ENCODE data around the gene RPL38.
A peak's percentile ranks its signal among the peaks of the same experiment; 100 is the strongest.

The RPL38 gene

DNA sequence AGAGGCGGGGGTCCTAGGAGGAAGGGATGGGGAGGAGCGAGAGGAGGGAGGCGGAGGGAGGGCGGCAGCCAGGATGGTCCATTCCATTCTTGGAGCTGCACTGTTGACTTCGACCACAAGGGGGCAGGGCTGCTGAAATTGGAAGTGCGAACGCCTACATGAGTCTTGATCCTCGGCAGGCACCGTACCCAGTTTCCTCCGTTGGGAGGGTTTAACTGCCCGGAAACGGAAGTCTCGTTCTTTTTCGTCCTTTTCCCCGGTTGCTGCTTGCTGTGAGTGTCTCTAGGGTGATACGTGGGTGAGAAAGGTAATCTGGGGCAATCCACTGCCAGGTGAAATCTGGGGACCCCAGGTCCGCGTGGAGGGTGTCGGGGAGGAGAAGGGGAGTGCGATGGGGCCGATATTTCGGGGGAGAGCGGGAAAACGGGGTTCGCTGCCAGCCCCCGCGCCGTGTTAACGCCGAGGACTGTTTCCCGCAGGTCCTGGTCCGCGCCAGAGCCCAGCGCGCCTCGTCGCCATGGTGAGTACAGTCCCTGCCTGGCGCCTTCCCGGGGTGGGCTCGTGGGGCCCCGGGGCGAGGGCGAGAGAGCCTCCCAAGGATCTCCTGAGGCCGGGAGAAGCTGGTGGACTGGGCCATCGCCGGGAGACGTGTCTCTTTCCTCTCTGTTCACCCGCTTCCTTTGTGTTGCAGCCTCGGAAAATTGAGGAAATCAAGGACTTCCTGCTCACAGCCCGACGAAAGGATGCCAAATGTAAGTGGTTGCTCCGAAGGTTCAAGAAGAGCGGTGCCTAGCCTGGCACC lies at the start of gene RPL38:
Gene RPL38 (plus strand): TSS at position 240 of the 802 bp plus-strand sequence. CDS start 278 bp downstream, at position 518.
- peak; percentile 97 for DNase-seq (ENCODE audit: low read depth)

DNA sequence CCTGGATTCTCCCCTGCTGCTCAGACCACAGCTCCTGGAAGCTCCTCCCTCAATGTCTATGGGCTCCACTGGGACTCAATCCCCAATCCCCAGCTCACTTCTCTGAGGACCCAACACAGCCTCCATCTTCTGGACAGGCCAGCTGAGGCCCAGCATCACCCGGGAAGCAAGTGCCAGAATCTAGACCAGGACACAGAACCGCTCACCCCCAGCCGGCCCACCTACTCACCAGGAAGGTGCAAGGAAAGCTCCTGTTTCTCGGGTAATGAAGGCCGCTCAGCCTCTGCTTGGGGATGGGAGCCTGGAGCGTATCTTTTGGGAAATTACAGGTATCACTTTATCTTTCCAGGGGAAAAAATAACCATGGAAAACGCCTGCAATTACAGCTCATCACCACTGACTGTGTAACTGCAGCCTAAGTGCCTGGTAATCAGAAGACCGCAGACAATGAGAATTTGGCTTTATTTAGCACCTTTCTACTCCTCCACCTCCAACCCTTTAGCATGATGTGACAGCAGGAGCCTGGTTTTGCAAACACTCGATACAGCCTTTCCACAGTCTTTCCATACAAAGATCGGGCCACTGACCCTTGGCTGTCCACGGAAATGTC lies 49.6 kb upstream of the RPL38 start:
- no peak for DNase-seq (ENCODE audit: low read depth)

DNA sequence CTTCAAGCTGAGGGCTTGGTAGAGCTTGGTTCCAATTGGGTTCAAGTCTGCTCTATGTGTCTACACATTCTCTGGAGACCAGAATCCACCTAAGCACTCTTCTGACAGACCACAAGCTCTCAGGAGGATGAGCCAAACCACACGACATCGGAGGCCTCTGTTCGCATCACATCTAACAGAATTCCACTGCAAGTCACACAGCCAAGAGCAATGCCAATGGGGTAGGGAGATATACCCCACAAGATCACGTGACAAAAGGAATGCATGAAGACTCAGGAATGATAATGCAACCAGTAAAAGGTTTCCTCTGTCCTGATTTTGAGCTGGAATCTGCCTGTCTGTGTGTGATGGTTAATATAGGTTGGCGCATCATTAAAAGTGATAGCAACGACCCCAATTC lies 46.6 kb upstream of the RPL38 start:
- no peak for DNase-seq (ENCODE audit: low read depth)

DNA sequence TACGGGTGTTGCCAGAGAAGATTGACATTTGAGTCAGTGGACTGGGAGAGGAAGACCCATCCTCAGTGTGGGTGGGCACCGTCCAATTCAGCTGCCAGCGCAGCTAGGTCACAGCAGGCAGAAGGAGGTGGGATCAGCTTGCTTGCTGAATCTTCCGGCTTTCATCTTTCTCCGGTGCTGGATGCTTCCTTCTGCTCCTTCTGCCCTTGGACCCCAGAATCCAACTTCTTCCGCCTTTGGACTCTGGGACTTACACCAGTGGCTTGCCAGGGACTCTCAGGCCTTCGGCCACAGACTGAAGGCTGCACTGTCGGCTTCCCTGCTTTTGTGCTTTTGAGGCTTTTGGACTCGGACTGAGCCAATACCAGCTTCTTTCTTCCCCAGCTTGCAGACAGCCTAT lies 46.1 kb upstream of the RPL38 start:
- no peak for DNase-seq (ENCODE audit: low read depth)

DNA sequence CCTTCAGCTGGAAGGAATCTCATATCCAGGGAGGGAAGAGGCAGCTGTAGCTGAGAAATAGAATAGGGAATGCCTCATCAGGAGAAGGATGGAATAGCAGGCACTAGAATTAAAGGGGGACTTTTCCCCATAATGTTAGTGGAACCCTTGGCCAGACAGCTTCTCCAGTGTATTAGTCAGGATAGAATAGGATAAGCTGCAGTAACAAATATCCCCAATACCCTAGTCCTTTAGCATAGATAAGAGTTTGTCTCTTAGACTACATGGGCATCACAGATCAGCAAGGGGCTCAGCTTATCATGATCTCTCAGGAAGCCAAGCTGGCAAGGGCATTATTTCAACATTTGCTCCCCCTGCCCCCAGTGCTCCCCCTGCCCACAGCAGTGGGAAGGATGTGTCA lies 44.7 kb upstream of the RPL38 start:
- no peak for DNase-seq (ENCODE audit: low read depth)

DNA sequence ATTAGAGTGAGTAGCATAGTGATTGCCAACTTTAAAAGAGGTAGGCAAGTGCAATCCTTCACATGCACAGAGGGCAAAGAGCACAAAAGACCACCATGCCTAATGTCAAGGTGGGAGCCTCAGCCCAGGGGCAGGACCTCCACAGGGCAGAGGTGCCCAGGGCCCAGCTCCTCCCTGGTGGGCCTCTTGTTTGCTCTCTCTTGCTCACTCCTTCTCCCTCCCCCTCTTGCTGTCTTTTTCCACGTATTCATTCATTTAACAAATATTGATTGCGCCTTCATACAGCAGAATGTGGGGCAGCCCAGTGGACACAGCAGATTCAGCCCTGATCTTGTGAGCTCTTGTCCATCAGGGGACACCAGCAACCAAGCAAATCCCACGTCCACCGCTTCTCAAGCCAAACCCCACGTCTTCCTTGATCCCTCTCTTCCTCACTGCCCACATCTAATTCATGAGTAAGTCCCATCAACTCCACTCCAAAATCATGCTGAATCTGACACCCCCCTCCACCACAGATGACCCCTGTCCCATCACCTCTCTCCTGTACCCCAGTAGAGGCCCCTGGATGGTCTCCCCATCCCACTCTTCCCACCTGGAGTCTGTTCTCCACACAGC lies 44.1 kb upstream of the RPL38 start:
- DNase-seq (ENCODE audit: low read depth), result no peak

DNA sequence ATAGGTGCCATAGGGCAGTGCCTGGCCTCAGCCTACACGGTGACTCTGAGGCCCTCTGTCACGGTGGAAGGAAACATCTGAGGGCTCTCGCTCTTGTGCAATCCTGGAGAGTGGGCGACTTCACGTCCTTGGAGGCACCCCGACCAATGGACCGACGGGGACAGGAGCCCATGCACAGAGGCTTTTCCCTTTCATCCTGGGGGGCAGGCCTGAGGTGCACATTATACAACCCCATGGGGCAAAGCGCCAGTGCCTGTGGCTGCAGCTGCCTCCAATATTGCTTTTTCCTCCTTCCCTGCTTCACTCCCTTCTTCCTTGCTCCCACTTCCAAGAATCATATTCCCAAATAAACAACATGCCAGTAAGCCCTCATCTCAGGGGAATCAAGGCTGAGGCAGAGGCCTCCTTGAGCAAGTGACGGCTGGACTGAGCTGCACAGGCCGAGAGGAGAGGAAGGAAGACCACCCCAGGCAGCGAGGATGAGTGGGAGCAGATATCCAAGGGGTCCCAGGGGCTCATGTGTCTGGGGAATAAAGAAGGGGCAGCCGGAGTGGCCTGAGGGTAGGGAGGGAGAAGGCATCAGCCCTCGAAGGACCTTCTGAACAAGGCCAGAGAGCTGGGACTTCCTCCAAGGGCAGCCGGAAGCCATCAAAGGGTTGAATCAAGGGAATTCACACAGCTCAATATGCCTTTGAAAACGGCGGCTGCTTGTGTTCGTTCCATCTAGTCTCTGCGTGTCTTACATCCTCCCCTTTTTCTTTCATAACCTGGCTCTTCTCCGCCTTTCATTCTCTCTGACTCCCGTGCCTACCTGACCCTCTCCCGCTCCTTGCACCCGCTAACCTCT lies 42.6 kb upstream of the RPL38 start:
- DNase-seq (ENCODE audit: low read depth), result no peak

DNA sequence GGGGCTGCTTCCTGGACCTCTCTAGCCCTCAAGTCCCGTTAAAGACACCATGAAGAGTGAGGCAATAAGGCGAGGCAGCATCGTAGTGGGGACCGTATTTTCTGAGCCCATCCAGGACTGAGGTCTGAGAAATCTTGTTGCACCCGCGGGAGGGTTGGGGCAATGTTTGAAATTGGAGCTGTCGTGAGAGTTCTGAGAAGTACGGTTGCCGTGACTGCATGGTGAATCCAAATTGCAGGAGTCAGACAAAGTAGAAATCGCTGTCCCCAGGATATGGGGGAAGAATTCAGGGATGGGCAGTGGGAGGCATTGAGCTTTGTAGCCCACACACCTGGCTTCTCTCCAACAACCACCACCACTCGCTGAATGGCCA lies 42.0 kb upstream of the RPL38 start:
- no peak for DNase-seq (ENCODE audit: low read depth)

DNA sequence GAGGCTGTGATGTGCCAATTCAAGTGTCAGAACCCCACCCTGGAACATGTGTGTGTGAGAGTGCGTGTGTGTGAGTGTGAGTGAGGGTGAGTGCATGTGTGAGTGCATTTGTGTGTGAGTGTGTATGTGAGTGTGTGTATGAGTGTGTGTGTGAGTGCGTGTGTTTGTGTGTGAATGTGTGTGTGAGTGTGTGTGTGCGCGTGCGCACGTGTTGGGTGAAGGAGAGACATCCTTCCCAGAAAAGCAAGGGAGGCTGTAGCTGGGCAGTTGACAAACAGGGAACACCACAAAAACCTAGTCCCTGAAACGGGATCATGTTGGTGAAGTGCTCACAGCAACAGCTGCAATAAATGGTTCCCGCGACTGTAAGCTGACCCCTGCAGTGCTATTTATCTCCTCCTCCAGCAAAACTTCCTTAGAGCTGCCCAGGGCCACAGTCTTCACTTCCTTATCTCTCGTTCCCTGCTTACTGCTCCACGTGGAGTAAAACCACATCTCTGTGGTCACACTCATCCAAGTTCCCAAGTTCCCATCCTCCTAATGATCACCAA lies 40.1 kb upstream of the RPL38 start:
- no peak for DNase-seq (ENCODE audit: low read depth)

DNA sequence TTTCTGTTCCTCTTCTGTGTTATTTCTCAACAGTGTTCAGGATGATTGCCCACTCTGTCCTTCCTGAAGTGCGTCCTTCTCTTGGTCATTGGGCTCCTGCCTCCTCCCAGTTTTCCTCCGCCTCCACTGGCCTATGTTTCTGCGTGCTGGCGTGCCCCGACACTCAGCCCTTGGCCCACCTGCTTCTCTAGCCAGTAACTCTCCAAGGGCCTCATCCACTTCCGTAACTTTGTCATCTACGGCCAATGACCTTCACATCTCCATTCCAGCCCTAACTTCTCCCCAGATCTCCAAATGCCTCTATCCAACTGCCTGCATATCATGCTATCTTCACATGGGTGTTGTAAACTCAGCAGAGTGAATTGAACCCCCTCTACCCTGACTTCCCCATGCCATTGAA lies 39.6 kb upstream of the RPL38 start:
- no peak for DNase-seq (ENCODE audit: low read depth)

DNA sequence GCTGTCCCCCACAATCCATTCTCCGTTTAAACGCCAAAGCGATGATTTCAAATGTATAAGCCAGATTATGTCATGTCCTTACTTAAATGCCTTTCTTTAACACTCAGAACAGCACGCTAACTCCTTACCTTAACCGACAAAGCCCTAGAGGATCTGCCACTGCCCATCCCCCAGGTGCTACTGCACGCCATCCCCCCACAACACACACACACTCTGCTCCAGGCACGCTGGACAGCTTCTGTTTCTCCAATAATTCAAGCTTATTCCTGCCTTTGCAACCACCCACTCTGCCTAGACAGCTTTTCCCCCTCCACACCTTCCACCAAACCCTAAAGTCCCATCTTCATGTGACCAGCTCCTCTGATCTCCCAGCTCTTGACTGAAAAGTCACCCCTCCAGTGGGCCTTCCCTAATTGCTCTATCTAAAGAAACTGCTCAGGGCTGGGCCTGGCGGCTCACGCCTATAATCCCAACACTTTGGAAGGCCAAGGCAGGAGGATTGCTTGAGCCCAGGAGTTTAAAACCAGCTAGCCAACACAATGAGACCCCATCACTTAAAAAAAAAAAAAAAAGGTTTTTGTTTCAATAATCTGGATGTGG lies 38.9 kb upstream of the RPL38 start:
- no peak for DNase-seq (ENCODE audit: low read depth)

DNA sequence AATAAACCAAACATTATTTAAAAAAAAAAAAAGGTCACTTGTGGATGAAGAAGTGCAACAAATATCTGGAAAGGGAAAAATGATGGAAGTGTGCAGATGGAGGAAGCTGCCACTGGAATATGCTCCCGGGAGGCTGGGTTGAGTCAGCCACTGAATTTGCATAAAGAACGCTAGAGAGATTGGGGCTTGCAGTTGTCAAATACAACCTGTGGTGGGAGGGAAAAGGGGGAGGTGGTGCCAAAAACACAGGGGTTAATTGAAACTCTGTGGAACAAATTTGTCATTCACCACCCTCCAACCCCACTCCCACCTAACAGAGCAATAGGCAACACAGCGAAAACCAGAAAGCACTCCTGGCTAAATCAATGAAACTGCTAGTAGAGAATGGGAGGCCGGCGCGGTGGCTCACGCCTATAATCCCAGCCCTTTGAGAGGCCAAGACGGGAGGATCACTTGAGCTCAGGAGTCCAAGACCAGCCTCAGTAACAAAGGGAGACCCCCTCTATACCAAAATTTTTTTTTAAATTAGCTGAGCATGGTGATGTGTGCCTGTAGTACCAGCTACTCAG lies 37.6 kb upstream of the RPL38 start:
- no peak for DNase-seq (ENCODE audit: low read depth)

DNA sequence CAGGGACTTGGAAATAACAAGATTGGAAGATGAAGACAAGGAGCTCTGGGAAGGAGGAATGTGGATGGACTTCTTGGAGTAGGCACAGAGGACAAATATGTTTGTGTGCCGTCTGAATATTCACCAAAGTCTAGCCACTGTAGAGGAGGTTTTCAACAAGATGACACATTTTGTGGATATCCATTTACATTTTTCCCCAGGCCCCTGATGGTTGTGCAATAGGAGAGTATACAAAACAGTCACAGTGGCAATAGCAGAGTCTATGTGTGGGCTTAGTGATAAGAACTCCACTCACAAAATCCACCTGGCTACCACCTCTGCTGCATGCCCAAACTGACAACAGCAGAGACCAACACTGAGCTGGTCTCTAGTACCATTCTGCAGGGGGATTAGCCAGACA lies 32.6 kb upstream of the RPL38 start:
- DNase-seq (ENCODE audit: low read depth), result no peak

DNA sequence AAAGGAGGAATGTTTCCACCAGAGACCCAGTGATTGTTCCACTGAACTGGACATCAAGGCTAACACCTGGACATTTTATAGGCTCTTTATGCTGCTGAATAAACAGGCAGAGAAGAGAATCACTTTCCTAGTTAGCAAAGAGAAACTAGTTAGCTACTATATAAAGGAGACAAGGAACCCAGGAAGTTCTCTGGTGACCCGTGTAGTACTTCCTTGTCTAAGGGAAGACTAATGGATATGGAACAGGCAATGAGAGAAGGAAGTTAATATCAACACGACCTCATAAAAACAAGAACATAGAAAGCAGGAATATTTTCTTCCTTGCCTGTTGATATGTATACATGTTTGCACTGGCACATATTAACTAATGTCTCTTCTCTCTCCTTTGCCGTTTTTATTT lies 30.8 kb upstream of the RPL38 start:
- no peak for DNase-seq (ENCODE audit: low read depth)

DNA sequence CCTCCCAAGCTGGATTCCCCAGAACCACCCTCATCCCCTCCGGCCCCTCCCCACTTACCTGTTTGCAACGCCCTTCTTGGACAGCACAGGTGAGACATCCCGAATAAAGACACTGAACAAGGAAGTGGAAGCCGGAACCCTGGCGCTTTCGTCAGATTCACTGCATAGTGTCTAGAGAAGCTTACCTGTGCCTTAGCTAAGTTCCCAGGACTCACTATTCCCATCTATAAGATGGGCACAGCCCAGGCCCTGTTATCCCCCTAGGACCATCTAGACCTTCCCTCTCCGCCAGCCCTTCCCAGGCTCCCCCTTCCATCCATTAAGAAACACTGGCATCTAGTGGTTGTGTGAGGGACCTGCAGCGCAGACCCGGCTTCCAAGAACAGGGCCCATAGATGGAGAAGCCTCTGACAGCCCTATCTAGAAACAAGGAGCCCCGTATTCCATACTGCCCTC lies 26.9 kb upstream of the RPL38 start:
- DNase-seq (ENCODE audit: low read depth), result peak; percentile 55

DNA sequence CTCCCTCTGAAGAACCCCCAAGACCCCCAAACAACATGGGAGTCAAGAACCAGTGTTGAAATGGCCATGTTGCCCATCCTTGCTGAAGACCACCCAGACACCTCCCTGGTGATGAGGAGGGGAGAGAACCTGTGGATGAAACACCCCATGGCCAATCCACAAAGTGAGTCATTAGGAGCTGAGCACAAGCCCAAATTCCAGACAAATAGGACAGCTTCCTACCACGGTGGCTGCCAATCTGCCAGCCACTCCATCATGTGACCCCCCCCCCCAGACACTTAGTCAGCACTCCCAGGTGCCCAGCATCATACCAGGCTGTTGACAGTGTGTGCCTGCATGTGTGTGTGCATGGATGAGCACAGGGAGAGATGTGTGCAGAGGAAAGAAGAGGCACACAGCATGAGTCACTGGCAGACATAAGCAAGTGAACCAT lies 26.4 kb upstream of the RPL38 start:
- no peak for DNase-seq (ENCODE audit: low read depth)

DNA sequence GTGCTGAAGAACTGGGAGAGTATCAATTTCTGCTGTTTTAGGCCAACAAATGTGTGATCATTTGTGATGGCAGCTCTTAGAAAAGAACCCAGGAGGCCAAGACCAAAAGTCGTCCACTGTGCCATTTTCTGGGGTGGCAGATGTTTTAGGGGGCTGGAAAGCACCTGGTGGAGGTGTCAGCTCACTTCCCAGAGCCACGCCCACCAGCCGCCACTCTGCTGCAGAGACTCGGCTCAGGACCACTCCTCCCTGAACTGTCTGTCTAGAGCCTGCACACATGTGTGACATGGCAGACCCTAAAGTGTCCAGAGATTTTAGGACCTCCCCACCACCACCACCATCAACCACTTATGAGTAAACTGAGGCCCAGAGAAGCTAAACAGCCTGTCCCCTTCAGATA lies 23.9 kb upstream of the RPL38 start:
- DNase-seq (ENCODE audit: low read depth), result no peak

DNA sequence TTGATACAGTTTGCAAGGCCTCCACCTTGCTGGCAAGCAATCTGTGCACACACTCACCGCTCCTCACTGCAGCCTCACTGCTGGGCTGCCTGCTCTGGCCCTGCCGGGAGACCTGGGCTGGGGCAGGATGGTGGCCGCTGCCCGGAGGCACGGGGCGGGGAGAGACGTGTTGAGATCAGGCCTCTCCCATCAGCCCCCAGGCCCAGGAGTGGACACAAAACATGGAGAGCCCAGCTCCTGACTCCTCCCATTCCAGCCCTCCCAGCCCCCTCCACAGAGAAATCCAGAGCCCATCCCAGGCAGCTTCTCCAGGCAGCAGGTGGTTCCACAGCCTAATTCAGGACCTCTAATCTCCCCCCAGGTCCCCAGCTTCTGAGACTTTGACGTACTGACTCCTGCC lies 23.1 kb upstream of the RPL38 start:
- DNase-seq (ENCODE audit: low read depth), result no peak

DNA sequence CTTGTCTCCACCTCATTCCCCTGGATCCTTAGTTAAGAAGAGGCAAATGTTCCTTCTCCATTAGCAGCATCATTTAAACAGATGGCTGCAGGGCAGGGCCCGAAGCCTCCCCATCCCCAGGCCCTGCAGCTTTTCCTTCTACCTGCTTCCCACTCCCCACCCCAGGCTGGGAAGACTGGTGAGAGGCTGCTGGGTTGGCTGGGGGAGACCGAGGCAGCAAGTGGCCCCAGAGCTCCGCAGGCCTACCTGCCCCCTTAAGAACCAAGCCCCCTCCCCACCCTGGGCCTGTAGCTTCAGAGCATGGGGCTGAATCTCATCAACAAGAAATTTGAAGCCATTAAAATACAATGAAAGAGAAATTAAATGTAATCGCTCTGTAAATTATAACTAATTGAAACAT lies 22.1 kb upstream of the RPL38 start:
- no peak for DNase-seq (ENCODE audit: low read depth)

DNA sequence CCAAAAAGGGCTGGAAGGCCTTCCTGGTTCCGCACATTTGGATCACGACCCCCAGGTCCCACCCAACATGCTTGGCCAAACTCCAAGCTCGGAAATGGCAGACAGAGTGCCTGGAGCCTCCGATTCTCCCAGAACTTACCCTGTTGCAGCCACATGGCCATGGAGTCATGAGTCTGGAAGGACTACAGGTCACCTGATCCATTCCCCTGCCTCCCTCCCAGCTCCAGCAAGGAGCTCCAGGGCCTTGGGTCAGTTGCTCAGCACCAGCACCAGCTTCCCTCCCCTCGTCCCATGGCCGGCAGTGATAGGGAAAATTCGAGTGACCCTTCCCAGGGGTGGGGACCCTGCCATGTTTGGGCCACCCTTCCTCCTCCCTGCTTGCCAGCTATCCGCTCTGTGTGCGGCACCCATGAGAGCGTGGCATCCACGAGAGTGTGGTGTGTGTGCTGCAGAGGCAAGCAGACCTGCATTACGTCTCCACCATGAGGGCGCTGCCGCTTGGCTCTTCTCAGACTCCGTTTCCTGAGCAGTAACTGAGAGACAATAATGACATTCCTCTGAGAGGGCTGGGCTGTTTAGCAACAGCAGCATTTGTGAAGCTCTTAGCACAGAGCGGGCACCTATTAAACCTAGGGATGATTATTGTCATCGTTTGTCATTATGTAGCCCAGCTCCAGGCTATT lies 21.3 kb upstream of the RPL38 start:
- no peak for DNase-seq (ENCODE audit: low read depth)

DNA sequence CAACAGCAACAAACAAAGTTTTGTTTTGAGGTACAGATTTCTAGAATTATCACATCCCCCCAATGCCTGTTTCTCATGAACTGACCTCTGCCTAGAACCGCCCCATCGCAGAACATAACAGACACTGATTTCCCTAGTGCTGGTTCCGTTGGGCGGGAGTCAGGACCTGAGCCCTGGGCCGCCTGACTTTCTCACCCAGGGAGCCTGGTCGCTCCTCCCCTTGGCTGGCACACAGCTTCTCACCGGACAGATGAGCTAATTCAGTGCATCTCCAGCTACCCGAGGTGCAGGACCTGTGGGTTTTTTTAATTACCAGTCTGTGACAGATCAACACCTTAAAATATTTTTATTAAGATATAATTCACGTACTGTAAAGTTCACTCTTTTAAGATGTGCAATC lies 20.1 kb upstream of the RPL38 start:
- DNase-seq (ENCODE audit: low read depth), result no peak
